NCI-H1105 treated with DMSO at 0.1 percent for 48 hours (cell line): ENCODE results near the gene HOXA6.

Source experiments
- DNase-seq: peaks from one replicate; lab custom pipeline; 2025; lab: John Stamatoyannopoulos, UW

HOXA6 gene

GRCh38 chr7:27184337-27185012 is 36.9 kb upstream of the HOXA6 start:
- DNase-seq = peak; percentile 52

GRCh38 chr7:27183682-27184336 is 36.2 kb upstream of the HOXA6 start:
- peak; percentile 46 for DNase-seq

- DNase-seq = peak; percentile 54
Observed at GRCh38 chr7:27182861-27183681, 35.5 kb upstream of the HOXA6 start.

- DNase-seq = no peak
Observed at GRCh38 chr7:27182285-27182841, 34.8 kb upstream of the HOXA6 start.

GRCh38 chr7:27181795-27182275 is 34.3 kb upstream of the HOXA6 start:
- no peak for DNase-seq

- DNase-seq = no peak
Observed at GRCh38 chr7:27180431-27181420, 33.2 kb upstream of the HOXA6 start.

- DNase-seq = no peak
Observed at GRCh38 chr7:27179503-27180430, 32.2 kb upstream of the HOXA6 start.

- no peak for DNase-seq
Observed at GRCh38 chr7:27179030-27179429, 31.5 kb upstream of the HOXA6 start.

- no peak for DNase-seq
Observed at GRCh38 chr7:27178366-27178765, 30.8 kb upstream of the HOXA6 start.

- no peak for DNase-seq
Observed at GRCh38 chr7:27177795-27178320, 30.3 kb upstream of the HOXA6 start.

- DNase-seq = no peak
Observed at GRCh38 chr7:27176962-27177794, 29.6 kb upstream of the HOXA6 start.

- DNase-seq = no peak
Observed at GRCh38 chr7:27176524-27176845, 28.9 kb upstream of the HOXA6 start.

- no peak for DNase-seq
Observed at GRCh38 chr7:27175626-27176523, 28.3 kb upstream of the HOXA6 start.

GRCh38 chr7:27174874-27175625 is 27.5 kb upstream of the HOXA6 start:
- DNase-seq = no peak

- DNase-seq = peak; percentile 61
Observed at GRCh38 chr7:27173956-27174873, 26.6 kb upstream of the HOXA6 start, which contains the start of gene HOXA10. HOXA10 (minus strand) TSS chr7:27174320; CDS start chr7:27174306, 14 bp downstream.

GRCh38 chr7:27173511-27173955 is 26.0 kb upstream of the HOXA6 start:
- peak; percentile 57 for DNase-seq
